GM19395 (cell line): ENCODE results near the gene FADS6.

Experiments used
- ATAC-seq: cut with Tn5 transposase; IDR thresholded peaks from one replicate; pipeline ENCODE4 v1.9.1; 2021; ENCODE audit warnings: mild to moderate bottlenecking, moderate library complexity; ENCODE audit not compliant: unreplicated experiment

FADS6 gene

DNA sequence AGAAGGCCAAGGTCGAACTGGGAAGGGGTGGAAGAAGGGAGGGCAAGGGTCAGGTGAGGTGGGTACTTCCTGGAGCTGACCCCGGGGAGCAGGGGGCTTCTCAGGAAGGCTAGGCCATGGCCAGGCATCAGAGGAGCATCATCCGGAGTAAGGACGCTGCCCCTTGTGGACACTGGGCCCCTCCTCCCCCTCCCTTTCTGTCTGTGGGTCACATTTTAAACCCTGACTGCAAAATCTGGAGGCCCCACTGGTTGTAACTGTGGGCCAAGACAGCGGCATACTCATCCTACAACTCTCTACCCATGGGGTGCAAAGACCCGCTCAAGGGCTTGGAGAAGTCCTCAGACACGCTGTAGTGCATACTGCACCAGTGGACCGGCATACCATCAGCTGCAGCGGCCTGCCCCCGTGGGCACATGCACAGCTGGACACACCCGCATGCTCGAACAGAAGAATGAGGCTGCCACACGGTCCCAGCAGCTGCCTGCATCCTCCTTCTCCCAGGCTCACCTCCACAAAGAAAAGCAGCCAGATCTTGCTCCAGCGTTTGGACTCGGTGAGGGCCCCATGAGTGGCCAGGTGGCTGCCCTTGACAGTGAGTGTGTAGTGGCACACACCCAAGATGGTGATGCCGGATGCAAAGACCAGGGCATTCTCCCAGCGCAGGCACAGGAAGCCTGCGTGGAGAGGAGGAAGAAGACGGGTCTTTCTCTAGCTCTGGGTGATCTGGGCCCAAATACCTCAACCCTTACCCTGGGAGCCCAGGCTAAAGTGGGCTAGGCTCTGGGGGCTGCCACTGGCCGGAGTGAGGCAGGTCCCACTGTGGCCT is 1.2 kb downstream of the FADS6 start:
- no peak for ATAC-seq

DNA sequence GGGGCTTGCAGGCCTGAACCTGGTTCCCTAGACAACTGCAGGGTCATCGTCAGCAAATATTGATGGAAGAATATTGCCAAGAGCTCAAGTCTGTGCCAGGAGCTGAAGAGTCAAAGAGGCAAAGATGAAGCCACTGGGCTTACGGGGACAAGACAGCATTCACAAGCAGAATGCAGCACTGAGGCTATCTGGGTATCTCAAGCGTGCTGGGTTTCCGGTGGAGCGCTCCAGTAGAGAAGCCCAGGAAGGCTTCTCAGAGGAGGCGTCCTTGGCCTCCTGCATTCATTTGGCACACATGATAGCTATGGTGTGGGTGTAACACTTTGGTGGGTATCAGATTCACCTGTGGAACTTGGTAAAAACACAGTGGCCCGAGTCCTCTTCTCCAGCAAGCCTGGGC is 2.9 kb downstream of the FADS6 start:
- no peak for ATAC-seq

DNA sequence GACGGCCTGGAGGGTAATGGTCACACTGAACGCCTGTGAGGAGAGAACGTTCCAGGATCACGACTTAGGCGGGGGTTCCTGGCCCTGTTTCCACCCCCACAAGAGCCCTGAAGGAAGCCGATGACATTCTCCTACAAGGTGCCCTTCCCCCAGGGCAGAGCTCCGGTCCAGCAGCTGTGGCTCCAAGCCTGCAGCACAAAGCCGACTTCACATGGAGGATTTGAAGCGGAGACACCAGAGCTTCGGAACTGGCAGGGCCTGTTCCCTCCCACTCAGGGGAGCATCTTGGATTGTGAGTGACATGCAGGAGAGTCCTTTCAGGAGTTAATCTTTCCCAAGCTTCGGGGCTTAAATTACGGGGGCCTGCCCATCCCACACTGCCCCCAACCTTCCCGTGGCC is 5.0 kb downstream of the FADS6 start:
- no peak for ATAC-seq

DNA sequence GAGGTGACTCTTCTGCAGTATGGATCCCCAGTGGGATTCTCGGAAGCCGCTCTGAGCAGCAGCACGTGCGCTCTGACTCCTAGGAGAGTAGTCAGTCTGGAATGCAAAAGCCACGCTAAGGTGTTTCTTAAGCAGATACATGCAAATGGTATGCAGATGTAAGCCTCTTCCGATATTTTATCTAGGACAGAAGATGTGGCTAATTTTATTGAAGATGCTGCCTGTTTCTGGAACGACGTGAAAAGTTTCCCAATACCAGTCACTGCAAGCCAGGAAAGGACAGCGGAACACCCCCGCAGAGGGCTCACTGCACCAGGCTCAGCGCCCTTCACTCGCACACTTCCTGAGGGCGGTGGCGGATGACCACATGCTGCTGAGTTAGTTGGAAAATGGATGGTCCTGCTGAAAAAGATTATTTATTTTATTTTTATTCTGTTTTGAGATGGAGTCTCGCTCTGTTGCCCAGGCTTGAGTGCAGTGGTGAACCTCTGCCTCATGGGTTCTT is 10.1 kb downstream of the FADS6 start:
- ATAC-seq = no peak

DNA sequence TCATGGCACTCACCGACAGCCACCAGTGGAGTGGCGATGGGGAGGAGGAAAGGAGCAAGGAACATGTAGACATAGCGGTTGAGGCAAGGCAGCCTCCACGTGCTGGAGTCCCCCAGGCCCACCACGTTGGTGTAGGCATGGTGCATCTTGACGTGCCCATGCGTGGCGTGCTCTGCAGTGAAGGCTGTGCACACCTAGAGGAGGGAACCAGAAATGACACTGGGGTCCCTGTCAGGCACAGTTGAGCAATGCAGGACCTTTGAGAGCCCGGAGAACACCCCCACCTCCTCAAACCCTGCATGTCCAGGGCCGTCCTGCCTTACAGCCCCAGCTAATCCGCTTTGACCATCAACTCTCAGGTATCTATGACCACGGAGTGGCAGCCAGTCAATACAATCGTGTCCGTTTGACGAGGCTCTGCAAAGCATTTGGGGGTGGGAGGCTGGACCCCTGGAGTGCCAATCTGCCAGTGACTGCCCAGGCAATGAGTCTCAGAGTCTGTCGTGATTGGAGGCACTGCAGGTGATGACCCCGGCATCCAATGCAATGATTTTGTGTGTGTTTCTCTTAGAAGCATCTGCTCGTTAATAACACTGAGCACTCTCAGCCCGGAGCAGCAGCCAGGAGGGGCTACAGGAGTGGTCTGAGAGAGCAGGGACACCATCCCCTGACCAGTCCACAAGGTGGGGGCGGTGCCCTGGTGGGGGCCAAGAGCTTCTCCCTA is 10.8 kb downstream of the FADS6 start:
- no peak for ATAC-seq

DNA sequence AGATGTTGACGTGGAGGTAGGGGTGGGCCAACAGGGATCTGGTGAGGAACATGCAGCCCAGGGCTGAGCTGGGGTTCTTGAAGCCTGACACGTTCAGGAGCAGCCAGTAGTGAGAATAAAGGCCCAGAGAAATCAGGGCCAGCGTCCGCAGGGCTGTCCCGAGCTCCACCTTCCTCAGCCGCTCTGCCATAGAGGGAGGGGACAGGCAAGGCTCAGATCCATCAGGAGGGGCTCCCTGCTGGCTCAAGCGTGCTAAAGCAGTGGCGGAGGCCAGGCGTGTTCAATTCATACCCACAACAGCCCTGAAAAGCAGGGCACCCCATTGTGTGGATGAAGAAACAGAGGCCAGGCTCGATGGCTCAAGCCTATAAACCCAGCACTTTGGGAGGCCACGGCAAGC is 12.4 kb downstream of the FADS6 start:
- ATAC-seq = no peak

DNA sequence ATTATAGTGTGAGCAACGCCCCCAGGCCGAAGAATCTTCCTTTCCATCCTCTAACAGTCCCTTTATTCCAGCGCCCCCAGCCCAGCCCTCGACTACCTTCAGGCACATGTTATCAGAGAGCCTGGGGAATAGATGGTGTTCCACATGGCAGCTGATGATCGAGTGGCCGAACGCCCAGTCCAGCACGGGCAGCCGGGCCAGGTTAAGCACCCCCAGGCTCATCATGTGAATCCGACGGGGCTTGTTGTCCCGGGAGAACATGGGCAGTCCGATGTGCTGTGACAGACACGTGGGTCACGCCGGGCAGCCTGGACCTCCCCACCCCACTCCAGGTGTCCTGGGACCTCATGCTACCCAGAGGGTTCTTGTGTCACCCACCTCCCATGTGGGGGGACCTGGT is 14.1 kb downstream of the FADS6 start:
- no peak for ATAC-seq

DNA sequence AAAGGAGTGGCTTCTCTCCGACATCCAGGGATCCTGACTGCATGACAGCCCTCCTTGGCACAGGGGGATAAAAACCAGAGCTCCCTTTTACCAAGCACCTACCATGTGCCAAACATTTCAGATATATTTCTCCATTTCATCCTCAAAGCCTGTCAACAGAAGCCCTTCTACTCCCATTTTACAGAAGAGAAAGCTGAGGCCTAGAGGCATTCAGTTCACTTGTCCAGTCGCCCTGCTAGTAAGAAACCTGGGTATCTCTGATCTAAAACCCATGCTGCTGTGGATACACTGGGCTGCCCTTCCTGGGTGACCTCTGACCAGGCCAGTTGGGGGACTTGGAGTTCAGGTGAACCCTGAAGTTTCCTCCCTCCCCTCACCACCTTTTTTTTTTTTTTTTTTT is 14.8 kb downstream of the FADS6 start:
- no peak for ATAC-seq

DNA sequence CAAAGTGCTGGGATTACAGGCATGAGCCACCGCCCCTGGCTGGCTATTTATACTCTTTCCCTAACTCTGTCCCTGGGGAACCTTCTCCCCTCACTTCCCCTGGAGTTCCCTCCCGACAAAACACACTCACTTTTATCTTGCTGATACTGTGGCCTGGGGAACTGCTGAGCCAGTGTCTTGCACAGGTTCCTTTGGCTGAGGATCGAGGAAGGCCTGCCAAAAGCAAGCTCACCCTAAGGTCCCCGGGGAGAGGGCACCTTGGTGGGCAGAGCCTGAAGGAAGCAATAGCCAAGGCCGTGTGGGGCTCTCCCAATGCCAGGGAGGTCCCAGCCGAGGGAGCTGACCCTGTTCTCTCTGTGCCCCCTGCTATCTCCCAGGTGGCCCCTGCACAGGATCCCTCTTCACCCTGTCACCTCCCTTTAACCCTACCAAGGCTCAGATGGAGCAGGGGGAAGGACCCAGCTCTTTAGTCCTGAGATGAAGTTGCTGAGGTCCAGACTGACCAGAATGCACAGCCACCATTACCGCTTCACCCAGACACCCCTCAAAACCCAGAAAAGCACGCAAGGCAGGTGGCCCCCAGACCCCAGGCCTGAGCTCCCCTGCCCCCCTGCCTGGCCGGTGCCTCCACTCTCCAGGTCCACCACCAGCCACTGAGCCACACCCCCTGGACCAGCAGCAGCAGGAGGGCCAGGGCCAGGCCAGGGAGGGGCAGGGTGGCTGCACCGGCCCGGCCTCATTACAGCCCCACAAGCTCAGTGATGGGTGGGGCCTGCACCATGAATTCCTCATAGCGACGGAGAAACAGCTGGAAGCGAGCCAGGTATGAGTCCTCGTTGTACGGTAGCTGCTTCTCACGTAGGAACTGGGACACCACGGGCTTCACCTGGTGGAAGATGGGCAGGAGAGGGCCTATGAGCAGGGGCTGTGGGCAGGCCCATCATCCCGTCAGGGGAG is 15.6 kb downstream of the FADS6 start:
- no peak for ATAC-seq

DNA sequence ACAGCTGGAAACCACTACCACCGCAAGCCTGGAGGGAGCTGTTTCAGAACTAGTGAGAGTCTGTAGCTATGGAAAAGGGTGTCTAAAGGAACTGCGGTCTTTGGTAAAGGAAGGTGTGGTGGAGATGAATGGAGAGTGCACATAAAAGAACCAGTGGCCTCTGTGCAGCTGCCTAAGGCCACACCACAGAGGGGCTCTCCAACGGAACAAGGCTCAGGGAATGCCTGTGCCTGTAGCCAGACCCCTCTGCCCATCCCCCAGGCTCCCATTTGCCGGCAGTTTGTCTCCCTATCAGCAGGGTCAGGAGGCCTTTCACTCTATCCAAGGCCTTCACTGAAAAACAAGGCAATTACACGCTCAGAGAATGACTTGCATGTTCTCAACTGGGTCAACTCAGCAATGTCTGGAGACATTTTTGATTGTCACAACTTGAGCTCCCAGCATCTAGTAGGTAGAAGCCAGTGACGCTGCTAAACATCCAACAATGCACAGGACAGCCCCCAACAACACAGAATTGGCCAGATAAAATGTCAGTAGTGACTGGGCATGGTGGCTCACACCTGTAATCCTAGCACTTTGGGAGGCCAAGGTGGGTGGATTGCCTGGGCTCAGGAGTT is 17.3 kb downstream of the FADS6 start:
- no peak for ATAC-seq

DNA sequence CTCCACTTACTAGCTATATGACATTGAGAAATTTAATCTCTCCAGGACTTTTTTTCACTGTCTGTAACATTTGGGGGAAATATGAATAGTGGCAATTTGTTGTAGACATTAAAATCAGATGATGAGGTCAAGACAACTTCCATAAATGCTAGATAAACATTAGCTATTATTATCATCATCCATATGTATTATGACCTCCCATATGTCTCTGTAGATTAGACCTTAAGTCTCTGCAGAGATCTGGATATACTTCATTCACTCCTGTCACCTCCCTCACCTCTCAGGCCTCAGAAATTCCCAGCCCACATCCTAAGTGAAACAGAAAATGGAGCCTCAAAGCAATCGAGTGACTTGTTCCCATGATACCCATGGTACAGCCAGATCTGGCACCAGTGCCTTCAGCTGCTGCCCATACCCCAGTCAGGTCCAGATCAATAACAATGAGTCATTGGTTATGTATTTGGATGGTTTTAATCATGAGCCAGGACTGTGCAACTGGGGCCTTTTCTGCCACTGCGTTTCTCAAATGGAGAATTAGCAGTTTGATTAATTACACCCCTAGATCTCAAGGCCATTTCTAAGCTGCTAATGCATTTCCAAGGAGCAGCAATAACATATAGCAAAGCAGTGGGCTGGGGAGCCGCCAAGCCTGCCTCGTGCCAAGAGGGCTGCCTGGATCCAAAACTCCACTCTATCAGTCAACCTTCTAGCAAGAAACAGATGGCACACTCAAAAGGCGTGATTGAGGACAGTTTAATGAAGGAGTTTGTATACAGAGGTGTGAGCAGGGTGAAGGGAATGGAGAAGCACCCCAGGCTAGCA is 18.1 kb downstream of the FADS6 start:
- no peak for ATAC-seq

DNA sequence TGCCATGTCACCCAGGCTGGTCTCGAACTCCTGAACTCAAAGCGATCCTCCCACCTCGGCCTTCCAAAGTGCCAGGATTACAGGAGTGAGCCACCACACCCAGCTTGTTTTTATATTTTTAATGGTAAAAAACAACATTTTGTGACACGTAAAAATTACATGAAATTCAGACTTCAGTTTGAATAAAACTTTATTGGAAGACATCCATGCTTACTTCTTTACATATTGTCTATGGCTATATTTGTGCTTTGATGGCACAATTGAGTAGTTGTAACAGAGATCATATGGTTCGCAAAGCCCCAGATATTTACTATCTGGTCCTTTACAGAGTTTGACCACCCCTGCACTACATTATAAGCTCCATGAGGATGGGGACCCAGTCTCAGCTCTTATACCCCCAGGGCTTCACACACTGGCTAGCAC is 18.8 kb downstream of the FADS6 start:
- no peak for ATAC-seq

DNA sequence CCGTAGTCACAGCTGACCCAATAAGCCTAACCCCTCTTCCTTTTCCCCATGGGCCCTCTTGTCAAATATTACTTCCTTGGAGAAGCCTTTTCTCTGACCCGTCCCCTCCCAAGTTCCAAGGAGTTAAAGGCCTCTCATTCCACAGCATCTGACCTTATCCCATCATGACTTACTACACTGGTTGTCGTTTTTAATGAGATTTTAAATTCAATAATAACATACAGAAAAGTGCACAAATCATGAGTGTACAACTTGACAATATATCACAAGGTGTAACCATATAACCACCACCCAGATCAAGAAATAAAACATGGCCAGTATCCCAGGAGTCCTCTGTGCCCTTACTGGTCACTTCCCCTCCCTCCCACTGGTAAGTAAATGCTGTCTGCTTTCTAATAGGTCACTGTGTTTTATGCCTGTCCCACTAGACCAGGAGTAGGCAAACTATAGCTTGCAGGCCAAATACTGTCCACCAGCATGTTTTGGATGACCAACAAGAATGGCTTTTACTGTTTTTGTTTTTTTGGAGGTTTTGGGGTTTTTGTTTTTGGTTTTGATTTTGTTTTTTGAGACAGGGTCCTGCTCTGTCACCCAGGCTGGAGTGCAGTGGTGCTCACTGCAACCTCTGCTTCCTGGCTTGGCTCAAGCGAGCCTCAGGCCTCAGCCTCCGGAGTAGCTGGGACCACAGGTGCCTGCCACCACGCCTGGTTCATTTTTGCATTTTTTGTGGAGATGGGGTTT is 19.4 kb downstream of the FADS6 start:
- ATAC-seq = no peak

DNA sequence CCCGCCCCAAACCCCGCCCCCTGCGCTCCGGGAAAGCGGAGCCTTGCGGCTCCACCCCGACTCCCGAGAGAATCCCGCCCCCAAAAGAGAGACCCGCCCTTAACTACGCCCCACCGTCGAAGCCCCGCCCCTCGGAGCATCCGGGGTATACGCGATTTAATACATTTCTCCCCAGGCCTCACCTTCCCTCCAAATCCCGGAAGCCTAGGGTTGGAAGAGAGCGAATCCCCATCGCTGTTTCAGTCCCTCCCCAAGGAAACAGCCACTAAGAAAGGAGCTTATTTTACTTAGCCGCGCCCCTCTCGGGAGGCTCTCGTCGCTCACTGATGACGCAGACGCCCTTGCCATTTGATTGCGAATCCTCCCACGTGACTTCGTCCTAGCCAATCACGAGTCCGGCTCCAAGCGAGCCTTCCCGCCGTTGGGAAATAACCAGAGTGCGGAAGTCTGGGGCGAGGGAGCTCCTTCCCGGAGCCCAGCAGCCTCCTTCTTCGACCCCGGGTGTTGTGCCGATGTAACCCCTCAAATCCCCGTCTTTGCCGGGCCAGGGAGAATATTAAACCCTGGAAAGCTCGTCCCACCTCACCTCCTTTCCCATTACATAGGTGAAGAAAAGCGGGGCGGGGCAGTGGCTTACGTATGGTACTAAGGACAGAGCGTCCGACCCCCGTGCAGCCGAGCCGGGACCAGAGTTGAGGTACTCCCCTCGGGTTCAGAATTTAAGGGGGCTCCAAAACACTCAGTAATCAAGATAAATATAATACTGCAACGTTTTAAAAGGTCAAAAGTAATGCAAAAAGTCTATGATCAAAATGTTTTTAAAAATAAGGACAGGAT is 20.2 kb downstream of the FADS6 start:
- peak; percentile 86 for ATAC-seq

DNA sequence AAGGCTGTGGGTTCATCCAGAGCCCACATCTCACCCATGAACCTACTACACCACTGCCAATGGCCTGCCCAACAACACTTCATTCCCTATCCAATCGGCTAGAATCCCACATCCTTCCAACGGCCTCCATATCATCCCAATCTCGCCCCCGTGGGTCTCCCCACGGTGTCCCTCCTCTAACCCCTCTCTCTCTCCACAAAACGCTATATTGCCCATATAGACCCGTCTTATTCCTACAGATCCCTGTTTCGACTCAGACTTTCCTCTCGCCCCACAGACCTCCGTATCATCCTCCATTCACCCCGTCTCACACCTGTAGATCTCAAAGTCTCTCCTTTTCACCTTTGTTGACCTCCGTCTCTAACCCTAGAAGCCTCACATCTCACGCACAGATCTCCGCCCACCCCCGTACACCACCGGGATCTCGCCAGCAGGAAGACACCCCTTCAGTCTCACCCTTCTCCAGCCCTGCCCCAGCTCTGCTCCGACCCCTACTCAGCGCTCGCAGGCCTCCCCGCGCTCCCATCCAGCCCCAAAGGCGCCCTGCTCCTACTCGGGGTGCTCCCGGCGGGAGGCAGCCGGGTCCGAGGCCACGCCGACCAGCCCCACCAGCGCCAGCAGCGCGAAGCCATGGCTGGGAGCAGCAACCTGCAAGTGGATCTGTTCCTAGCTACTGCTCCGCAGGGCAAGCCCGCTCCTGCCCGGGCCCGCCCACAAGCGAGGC is 21.0 kb downstream of the FADS6 start, which contains the start of gene FDXR:
TSS of gene FDXR (minus strand) at position 682 of the 724 bp plus-strand sequence. CDS start at position 632, 50 bp downstream.
- ATAC-seq = peak; percentile 64

DNA sequence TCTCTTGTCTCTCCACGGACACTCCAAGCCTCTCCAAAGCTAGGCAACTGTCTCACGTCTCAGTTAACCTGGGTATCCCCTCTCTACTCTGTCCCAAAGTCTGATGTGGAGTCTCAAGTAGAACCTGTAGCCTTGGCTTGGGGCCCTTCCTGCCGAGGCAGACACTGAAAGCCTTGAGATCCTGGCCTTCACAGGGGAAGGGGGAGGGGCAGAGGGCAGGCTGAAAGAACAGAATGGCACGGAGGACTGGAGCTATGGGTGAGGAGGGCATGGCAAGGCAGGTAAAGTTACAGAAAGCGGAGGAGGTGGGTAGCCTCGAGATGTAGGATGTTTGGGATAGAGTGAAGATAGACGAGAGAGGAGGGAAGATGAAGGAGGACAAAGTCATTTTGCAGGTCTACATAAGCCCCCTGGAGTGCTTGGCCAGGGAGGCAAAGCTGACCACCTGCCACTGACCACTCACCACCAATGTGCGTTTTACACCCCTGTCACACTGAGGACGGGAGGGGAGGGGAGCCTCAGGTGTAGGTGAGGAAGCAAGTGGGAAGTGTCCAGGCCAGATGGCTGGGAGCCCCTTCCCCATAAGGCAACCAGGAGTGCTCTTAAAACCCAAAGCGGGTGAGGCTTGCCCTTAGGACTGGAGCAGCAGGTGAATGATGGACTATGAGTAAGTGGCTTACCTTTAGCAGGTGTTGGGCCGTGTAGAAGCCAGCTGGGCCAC is 21.9 kb downstream of the FADS6 start:
- no peak for ATAC-seq

DNA sequence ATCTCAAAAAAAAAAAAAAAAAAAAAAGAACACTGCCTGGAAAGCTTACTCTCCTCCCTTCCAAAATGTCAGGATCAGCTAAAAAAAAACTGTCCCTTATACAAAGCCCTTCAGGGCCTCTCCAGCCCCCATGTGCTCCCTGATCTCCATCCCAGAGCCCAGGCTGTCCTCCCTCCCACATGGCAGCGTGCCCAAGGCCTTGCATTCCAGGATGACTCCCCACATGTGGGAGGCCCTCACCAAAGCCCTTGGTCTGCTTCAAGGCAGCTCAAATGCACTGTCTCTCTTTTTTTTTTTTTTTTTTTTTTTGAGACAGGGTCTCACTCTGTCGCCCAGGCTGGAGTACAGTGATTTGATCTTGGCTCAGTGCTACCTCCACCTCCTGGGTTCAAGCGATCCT is 22.9 kb downstream of the FADS6 start:
- ATAC-seq = no peak
